BE2C (cell line): ENCODE data around the gene MRM2.
A peak's percentile ranks its signal among the peaks of the same experiment; 100 is the strongest.
"Not testable (repeated sequence)": the region's sequence is repeated elsewhere in the genome, so short reads cannot be mapped to it uniquely, and the experiment has no call there.

Experiments used
- DNase-seq: peaks from one replicate; pipeline ENCODE4 v3.0.0-alpha.2; 2020
- H3K27me3 ChIP-seq: fragments of 250-450 bp; sonication (Bioruptor Pico); 2 replicates; pipeline ENCODE4 v1.5.1; 2020; ENCODE audit warnings: mild to moderate bottlenecking
- H3K36me3 ChIP-seq: fragments of 250-450 bp; sonication (Bioruptor Pico); 2 replicates; pipeline ENCODE4 v1.5.1; 2020; ENCODE audit warnings: mild to moderate bottlenecking
- H3K4me1 ChIP-seq: fragments of 250-450 bp; sonication (Bioruptor Pico); 2 replicates; pipeline ENCODE4 v1.5.1; 2020
- H3K4me3 ChIP-seq: 2 replicates; pipeline ENCODE4 v1.5.1; 2011; ENCODE audit warnings: low read depth, low read length
- H3K9me3 ChIP-seq: fragments of 250-450 bp; sonication (Bioruptor Pico); 2 replicates; pipeline ENCODE4 v1.5.1; 2020
- TF ChIP-seq, protein P1 (sequence below): IDR thresholded peaks from 2 replicates; pipeline ENCODE4 v1.5.1; 2012; ENCODE audit warnings: mild to moderate bottlenecking, low read depth, low read length

The MRM2 gene

DNA sequence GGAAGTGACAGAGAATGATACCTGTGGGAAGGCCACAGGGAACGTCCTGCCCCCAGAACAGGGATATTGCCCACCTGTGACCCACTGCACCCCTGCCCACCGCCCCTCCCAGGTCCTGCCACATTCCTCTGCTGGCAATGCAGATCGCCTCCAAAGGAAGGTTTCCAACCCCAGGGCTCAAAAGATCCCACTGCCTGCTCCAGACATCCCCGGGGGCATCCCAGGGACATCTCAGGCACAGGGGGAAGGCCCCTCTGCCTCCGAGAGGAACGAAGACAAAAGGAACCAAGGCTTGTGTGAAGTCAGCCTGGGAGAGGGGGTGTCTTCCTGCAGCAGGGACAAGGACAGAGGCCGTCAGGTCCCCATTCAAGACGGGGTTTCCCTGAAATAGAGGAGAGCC lies 28.5 kb upstream of the MRM2 start:
- DNase-seq = no peak
- H3K4me1 ChIP-seq = no peaks in the 10 kb centered on the region
- H3K4me3 ChIP-seq = no peak overlapping the region
- no peaks in the 10 kb centered on the region for H3K27me3 ChIP-seq
- TF ChIP-seq, protein P1, sequence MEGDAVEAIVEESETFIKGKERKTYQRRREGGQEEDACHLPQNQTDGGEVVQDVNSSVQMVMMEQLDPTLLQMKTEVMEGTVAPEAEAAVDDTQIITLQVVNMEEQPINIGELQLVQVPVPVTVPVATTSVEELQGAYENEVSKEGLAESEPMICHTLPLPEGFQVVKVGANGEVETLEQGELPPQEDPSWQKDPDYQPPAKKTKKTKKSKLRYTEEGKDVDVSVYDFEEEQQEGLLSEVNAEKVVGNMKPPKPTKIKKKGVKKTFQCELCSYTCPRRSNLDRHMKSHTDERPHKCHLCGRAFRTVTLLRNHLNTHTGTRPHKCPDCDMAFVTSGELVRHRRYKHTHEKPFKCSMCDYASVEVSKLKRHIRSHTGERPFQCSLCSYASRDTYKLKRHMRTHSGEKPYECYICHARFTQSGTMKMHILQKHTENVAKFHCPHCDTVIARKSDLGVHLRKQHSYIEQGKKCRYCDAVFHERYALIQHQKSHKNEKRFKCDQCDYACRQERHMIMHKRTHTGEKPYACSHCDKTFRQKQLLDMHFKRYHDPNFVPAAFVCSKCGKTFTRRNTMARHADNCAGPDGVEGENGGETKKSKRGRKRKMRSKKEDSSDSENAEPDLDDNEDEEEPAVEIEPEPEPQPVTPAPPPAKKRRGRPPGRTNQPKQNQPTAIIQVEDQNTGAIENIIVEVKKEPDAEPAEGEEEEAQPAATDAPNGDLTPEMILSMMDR = no peak
- H3K9me3 ChIP-seq = no peaks in the 10 kb centered on the region
- no peaks in the 10 kb centered on the region for H3K36me3 ChIP-seq

DNA sequence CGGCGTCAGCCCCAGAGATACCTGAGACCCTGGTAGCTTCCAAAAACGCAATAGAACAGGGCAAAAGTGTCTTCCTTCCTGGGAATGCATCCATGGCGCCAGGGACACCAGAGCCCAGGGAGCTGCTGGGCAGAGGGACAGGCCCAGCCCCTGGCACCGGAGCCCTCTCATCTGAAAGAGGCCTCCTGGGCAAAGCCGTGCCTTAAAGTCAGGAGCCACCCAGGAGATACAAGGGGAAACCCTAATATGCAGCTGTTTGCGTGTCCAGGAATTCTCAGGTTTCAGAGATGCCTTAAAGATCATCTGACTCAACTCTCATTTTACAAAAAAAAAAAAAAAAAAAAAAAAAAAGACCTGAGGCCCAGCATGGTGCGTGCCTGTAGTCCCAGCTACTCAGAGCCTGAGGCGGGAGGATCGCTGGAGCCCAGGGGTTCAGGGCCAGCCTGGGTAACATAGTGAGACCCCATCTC lies 28.0 kb upstream of the MRM2 start:
- H3K4me1 ChIP-seq = no peaks in the 10 kb centered on the region
- TF ChIP-seq, protein P1 = no peak
- no peaks in the 10 kb centered on the region for H3K36me3 ChIP-seq
- H3K27me3 ChIP-seq = no peaks in the 10 kb centered on the region
- H3K9me3 ChIP-seq = no peaks in the 10 kb centered on the region
- DNase-seq = no peak
- H3K4me3 ChIP-seq = no peak overlapping the region

DNA sequence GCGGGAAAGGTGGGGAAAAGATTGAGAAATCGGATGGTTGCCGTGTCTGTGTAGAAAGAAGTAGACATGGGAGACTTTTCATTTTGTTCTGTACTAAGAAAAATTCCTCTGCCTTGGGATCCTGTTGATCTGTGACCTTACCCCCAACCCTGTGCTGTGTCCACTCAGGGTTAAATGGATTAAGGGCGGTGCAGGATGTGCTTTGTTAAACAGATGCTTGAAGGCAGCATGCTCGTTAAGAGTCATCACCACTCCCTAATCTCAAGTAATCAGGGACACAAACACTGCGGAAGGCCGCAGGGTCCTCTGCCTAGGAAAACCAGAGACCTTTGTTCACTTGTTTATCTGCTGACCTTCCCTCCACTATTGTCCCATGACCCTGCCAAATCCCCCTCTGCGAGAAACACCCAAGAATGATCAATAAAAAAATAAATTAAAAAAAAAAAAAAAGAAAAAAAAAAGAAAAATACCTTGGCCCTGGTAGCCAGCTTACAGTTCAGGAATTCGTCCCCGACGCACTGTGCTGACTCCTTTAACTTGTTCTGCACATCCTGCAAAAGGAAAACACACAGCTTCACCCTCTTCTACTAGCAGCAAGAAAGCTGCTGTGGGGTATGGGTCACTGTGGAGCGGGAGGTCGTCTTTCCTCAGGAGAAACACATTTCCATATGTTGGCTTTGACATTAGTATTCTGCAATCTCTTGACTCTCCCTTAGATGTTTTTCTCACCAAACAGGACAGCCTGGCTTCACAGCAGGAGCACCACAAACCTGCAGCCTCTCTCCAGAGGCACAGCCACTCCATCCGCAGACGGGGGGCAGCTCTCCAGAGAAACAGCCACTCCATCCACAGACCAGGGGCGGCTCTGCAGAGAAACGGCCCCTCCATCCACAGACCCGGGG lies 27.3 kb upstream of the MRM2 start:
- DNase-seq, H3K36me3 ChIP-seq, H3K9me3 ChIP-seq, H3K4me3 ChIP-seq, H3K4me1 ChIP-seq, H3K27me3 ChIP-seq: not testable (repeated sequence)

DNA sequence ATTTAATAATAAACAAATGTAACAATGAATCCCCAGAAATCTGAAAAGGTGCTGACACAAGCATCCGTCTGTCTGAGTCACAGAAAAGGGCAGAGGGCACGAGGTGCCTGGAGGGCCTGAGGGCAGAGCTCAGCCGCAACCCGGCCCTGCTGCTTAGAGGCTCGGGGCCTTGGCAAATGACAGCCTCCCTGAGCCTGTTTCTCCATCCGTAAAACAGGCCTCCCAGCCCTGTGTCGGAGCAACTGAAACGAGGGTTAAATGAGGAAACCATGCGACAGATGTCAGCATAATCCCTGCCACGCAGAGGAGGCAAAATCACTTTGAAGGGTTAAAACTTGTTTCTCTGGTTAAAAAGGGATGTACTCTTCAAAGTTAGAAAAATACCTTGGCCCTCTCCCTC lies 24.9 kb upstream of the MRM2 start:
- no peaks in the 10 kb centered on the region for H3K9me3 ChIP-seq
- peak; percentile 49 for DNase-seq
- H3K4me3 ChIP-seq = no peak overlapping the region
- H3K36me3 ChIP-seq = no peaks in the 10 kb centered on the region
- H3K27me3 ChIP-seq = no peaks in the 10 kb centered on the region
- H3K4me1 ChIP-seq = no peaks in the 10 kb centered on the region
- TF ChIP-seq, protein P1 = no peak

DNA sequence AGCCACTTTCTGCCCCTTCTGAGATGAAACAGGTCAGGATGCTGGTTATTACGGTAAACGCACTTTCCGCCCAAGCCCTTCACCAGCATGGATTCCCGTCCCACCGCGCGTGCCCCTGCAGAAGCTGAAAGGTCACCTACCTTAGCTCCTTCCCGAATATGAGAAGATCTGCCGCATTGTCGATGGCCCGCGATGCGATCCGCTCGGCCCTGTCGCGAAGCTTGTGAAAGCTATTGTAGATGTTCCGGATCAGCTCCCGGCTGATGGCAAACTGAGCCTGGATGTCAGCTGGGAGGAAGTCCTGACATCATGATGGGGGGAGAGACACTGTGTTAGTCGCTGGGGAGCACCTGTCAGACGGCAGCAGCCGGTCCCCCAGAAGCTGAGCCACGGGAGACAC lies 22.2 kb upstream of the MRM2 start:
- no peaks in the 10 kb centered on the region for H3K36me3 ChIP-seq
- TF ChIP-seq, protein P1 = no peak
- H3K4me3 ChIP-seq = no peak overlapping the region
- no peak for DNase-seq
- no peaks in the 10 kb centered on the region for H3K4me1 ChIP-seq
- no peaks in the 10 kb centered on the region for H3K27me3 ChIP-seq
- no peaks in the 10 kb centered on the region for H3K9me3 ChIP-seq

DNA sequence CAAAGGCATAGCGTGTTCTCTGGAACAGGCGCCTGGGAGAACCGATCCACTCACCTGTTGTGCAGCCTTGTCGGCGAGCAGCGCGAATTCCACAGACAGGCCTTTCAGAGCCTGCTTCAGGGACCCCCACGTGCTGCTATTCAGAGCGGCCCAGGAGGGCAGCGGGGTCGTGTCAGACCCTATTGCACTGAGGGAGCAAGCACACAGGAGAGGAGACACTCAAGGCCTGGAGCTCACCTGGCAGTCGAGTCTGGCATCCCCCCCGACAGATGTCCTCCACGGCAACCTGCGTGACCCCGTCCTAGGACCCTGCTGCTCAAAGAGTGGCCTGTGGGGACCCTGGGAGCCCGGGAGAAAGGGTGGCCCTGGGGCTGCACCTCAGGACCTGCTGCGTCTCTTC lies 21.2 kb upstream of the MRM2 start:
- DNase-seq = no peak
- no peaks in the 10 kb centered on the region for H3K9me3 ChIP-seq
- H3K27me3 ChIP-seq = no peaks in the 10 kb centered on the region
- H3K4me3 ChIP-seq = no peak overlapping the region
- TF ChIP-seq, protein P1 = no peak
- no peaks in the 10 kb centered on the region for H3K36me3 ChIP-seq
- no peaks in the 10 kb centered on the region for H3K4me1 ChIP-seq
